GM23248 (cell line): ENCODE data around the gene PPM1H. TPM values are rescaled to one million over a fixed set of nuclear protein-coding genes. Genes with fewer than 3 reads are reported as not detected.

Experiments used
- DNase-seq: peaks from one replicate; pipeline ENCODE4 v3.0.0-alpha.2; 2015
- H2AFZ ChIP-seq: fragments of 200-600 bp; sonication (generic); 2 replicates; pipeline ENCODE4 v1.6.1; 2016; ENCODE audit warnings: antibody characterized with exemption
- H3F3A ChIP-seq: fragments of 200-600 bp; sonication (generic); 2 replicates; pipeline ENCODE4 v1.6.1; 2016; ENCODE audit warnings: mild to moderate bottlenecking, antibody characterized with exemption, mixed run types; ENCODE audit not compliant: insufficient read depth
- H3K27ac ChIP-seq: fragments of 200-600 bp; sonication (generic); 2 replicates; pipeline ENCODE4 v1.5.1; 2016; ENCODE audit warnings: mild to moderate bottlenecking
- H3K27me3 ChIP-seq: fragments of 200-600 bp; sonication (generic); replicated peaks from 2 replicates; pipeline ENCODE4 v1.6.1; 2016; ENCODE audit warnings: mild to moderate bottlenecking; ENCODE audit not compliant: insufficient read depth
- H3K36me3 ChIP-seq: fragments of 200-600 bp; sonication (generic); 2 replicates; pipeline ENCODE4 v1.6.1; 2016; ENCODE audit warnings: low read depth, mild to moderate bottlenecking
- H3K4me1 ChIP-seq: fragments of 200-600 bp; sonication (generic); 2 replicates; pipeline ENCODE4 v1.6.1; 2016; ENCODE audit warnings: mild to moderate bottlenecking; ENCODE audit not compliant: insufficient read depth
- H3K4me2 ChIP-seq: fragments of 200-600 bp; sonication (generic); one replicate; pipeline ENCODE4 v1.6.1; 2016; ENCODE audit warnings: mild to moderate bottlenecking; ENCODE audit not compliant: unreplicated experiment
- H3K4me3 ChIP-seq: fragments of 200-600 bp; sonication (generic); 2 replicates; pipeline ENCODE4 v1.5.1; 2016; ENCODE audit warnings: mild to moderate bottlenecking
- H3K79me2 ChIP-seq: fragments of 200-600 bp; sonication (generic); 2 replicates; pipeline ENCODE4 v1.6.1; 2016; ENCODE audit warnings: mild to moderate bottlenecking; ENCODE audit not compliant: insufficient read depth
- H3K9ac ChIP-seq: fragments of 200-600 bp; sonication (generic); 2 replicates; pipeline ENCODE4 v1.6.1; 2016; ENCODE audit warnings: mild to moderate bottlenecking
- H3K9me2 ChIP-seq: fragments of 200-600 bp; sonication (generic); 2 replicates; pipeline ENCODE4 v1.6.1; 2016; ENCODE audit warnings: mixed run types, mild to moderate bottlenecking, moderate library complexity; ENCODE audit not compliant: insufficient read depth
- H3K9me3 ChIP-seq: fragments of 200-600 bp; sonication (generic); one replicate; pipeline ENCODE4 v1.6.1; 2017; ENCODE audit warnings: low read depth
- H4K20me1 ChIP-seq: fragments of 200-600 bp; sonication (generic); 2 replicates; pipeline ENCODE4 v1.6.0; 2016; ENCODE audit not compliant: insufficient read depth
- EZH2 ChIP-seq: fragments of 200-600 bp; sonication (generic); IDR thresholded peaks from 2 replicates; pipeline ENCODE4 v1.6.1; 2018; ENCODE audit warnings: antibody characterized with exemption, mild to moderate bottlenecking; ENCODE audit not compliant: insufficient read depth, poor library complexity, severe bottlenecking
- EZH2phosphoT487 ChIP-seq: fragments of 200-600 bp; sonication (generic); IDR thresholded peaks from 2 replicates; pipeline ENCODE4 v1.6.1; 2018; ENCODE audit warnings: antibody characterized with exemption, moderate library complexity, mild to moderate bottlenecking, low read depth; ENCODE audit not compliant: insufficient read depth
- WGBS, 2 experiments: methylation state at CpG; one replicate each; pipeline ENCODE4 v1.1.6; 2015 to 2017; ENCODE audit warnings: low lambda C conversion rate in 2 of 2, low coverage in 1 of 2; ENCODE audit errors: missing lambda C conversion rate in 2 of 2; 5-methylcytosine and 5-hydroxymethylcytosine counted together
- in situ Hi-C: fragments of 300-500 bp; cut with MboI; formaldehyde crosslinking; loops from 2 replicates; pipeline ENCODE4 v1.15.0; 2020
- polyA plus RNA-seq: library from polyadenylated mRNA; unstranded; fragments of >200 nt; fragmentation: Nextera tagmentation; extraction: Ambion mirVana; gene quantifications from 2 replicates; pipeline ENCODE4 v1.2.1, GENCODE V29; 2016
- total RNA-seq: library from RNA; depleted of rRNA; stranded (reverse); fragments of >200 nt; shearing (Covaris generic); gene quantifications from 2 replicates; pipeline ENCODE4 v1.2.3, GENCODE V29; 2014; rRNA removed

The PPM1H gene
- 0.13 and 1.2 TPM in 2 replicates for total RNA-seq
- polyA plus RNA-seq = 0.03 and 0.13 TPM in 2 replicates

- peak; percentile 56 for DNase-seq
- H3K4me1 ChIP-seq = no peaks in the 10 kb centered on the region
- H3K4me2 ChIP-seq = peak within 1 kb of the TSS; percentile 81
- H3K27ac ChIP-seq = no peak within 1 kb of the TSS
- H3K9me3 ChIP-seq = no peaks in the 10 kb centered on the region
- TF ChIP-seq EZH2 (no peak), EZH2phosphoT487 (no peak)
- H3F3A ChIP-seq = no peaks in the 10 kb centered on the region
- H3K9ac ChIP-seq = peak within 1 kb of the TSS; percentile 38; the same call in 1 of the 2 replicates
- H3K27me3 ChIP-seq = peaks cover 43% of the 10 kb centered on the region
- H3K79me2 ChIP-seq = no peaks in the 10 kb centered on the region
- 3 to 4% methylated on average over 36 to 63 of the region's 69 CpGs for WGBS, 2 experiments
- peak within 1 kb of the TSS; percentile 72 for H3K4me3 ChIP-seq
- H3K36me3 ChIP-seq = no peaks in the 10 kb centered on the region
- no peaks in the 10 kb centered on the region for H4K20me1 ChIP-seq
- peak within 1 kb of the TSS; percentile 82 for H2AFZ ChIP-seq
- in situ Hi-C loops = no loop called here
- H3K9me2 ChIP-seq = no peaks in the 10 kb centered on the region
These were observed at the start of gene PPM1H for GRCh38 chr12:62934799-62935674. Gene PPM1H, minus strand, starts transcription at chr12:62935150. Its CDS starts 414 bp downstream, at chr12:62934736.

GRCh38 chr12:62983594-62983993 is 48.6 kb upstream of the PPM1H start:
- Histone ChIP-seq H3K79me2 (no peaks in the 10 kb centered on the region), H3K4me3 (no peak overlapping the region), H3K9me2 (no peaks in the 10 kb centered on the region), H3K4me2 (no peak overlapping the region), H4K20me1 (no peaks in the 10 kb centered on the region), H3K27me3 (no peaks in the 10 kb centered on the region), H3K27ac (no peak overlapping the region), H3F3A (no peaks in the 10 kb centered on the region), H3K4me1 (no peaks in the 10 kb centered on the region), H3K36me3 (no peaks in the 10 kb centered on the region), H3K9ac (no peak overlapping the region), H2AFZ (no peak overlapping the region), H3K9me3 (no peaks in the 10 kb centered on the region)
- TF ChIP-seq EZH2phosphoT487 = no peak
- TF ChIP-seq EZH2 = no peak
- in situ Hi-C loops = no loop called here
- no peak for DNase-seq
- WGBS, 2 experiments = 20 to 33% methylated on average over 3 to 4 of the region's 4 CpGs

GRCh38 chr12:62978768-62979167 is 43.8 kb upstream of the PPM1H start:
- TF ChIP-seq EZH2 (no peak), EZH2phosphoT487 (no peak)
- H3K27me3 ChIP-seq = no peaks in the 10 kb centered on the region
- H4K20me1 ChIP-seq = no peaks in the 10 kb centered on the region
- in situ Hi-C loops = no loop called here
- no peaks in the 10 kb centered on the region for H3K4me1 ChIP-seq
- H2AFZ ChIP-seq = no peak overlapping the region
- no peak overlapping the region for H3K4me2 ChIP-seq
- no peak overlapping the region for H3K4me3 ChIP-seq
- no peaks in the 10 kb centered on the region for H3K36me3 ChIP-seq
- no peaks in the 10 kb centered on the region for H3K9me2 ChIP-seq
- H3K27ac ChIP-seq = no peak overlapping the region
- H3K9ac ChIP-seq = no peak overlapping the region
- no peaks in the 10 kb centered on the region for H3K79me2 ChIP-seq
- H3K9me3 ChIP-seq = no peaks in the 10 kb centered on the region
- no peak for DNase-seq
- H3F3A ChIP-seq = no peaks in the 10 kb centered on the region

GRCh38 chr12:62977883-62978282 is 42.9 kb upstream of the PPM1H start:
- in situ Hi-C loops = no loop called here
- no peaks in the 10 kb centered on the region for H3F3A ChIP-seq
- WGBS, 2 experiments = 28 to 53% methylated on average over 1 of the region's 1 CpG
- H3K4me2 ChIP-seq = no peak overlapping the region
- no peaks in the 10 kb centered on the region for H3K4me1 ChIP-seq
- H2AFZ ChIP-seq = no peak overlapping the region
- H3K9me3 ChIP-seq = no peaks in the 10 kb centered on the region
- no peak for DNase-seq
- no peak overlapping the region for H3K4me3 ChIP-seq
- no peaks in the 10 kb centered on the region for H3K9me2 ChIP-seq
- no peak overlapping the region for H3K9ac ChIP-seq
- H3K36me3 ChIP-seq = no peaks in the 10 kb centered on the region
- H3K79me2 ChIP-seq = no peaks in the 10 kb centered on the region
- TF ChIP-seq EZH2 (no peak), EZH2phosphoT487 (no peak)
- peaks cover 3% of the 10 kb centered on the region; the same call in 1 of the 2 replicates for H3K27me3 ChIP-seq
- no peaks in the 10 kb centered on the region for H4K20me1 ChIP-seq
- H3K27ac ChIP-seq = no peak overlapping the region
